Stimulated activated memory B cell treated with anti-CD40 and anti-IgM and Interleukin-4, amounts not matched to agents 10 μg/mL and 1 μg/mL and 100 μg/mL, for 72 hours (primary cell): ENCODE measurements around the gene COA1.
A peak's percentile ranks its signal among the peaks of the same experiment; 100 is the strongest.
"Not testable (repeated sequence)": the region's sequence is repeated elsewhere in the genome, so short reads cannot be mapped to it uniquely, and the experiment has no call there.

ENCODE experiments used
- ATAC-seq: fragments of 150-1000 bp; cut with Tn5 transposase; 2 replicates; pipeline ENCODE4 v1.10.0; 2021
- H3K27ac Mint-ChIP-seq: one replicate; pipeline ENCODE4 v1.8.0; 2022; ENCODE audit warnings: mild to moderate bottlenecking, mixed read lengths
- H3K27me3 Mint-ChIP-seq: one replicate; pipeline ENCODE4 v1.8.0; 2022; ENCODE audit warnings: mixed read lengths
- H3K36me3 Mint-ChIP-seq: one replicate; pipeline ENCODE4 v1.8.0; 2022; ENCODE audit warnings: mixed read lengths
- H3K4me1 Mint-ChIP-seq: one replicate; pipeline ENCODE4 v1.8.0; 2022; ENCODE audit warnings: mixed read lengths
- H3K4me3 Mint-ChIP-seq: one replicate; pipeline ENCODE4 v1.8.0; 2022; ENCODE audit warnings: mild to moderate bottlenecking, moderate library complexity, mixed read lengths
- H3K9me3 Mint-ChIP-seq: one replicate; pipeline ENCODE4 v1.8.0; 2022; ENCODE audit warnings: mixed read lengths

COA1 gene, protein sequence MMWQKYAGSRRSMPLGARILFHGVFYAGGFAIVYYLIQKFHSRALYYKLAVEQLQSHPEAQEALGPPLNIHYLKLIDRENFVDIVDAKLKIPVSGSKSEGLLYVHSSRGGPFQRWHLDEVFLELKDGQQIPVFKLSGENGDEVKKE

DNA sequence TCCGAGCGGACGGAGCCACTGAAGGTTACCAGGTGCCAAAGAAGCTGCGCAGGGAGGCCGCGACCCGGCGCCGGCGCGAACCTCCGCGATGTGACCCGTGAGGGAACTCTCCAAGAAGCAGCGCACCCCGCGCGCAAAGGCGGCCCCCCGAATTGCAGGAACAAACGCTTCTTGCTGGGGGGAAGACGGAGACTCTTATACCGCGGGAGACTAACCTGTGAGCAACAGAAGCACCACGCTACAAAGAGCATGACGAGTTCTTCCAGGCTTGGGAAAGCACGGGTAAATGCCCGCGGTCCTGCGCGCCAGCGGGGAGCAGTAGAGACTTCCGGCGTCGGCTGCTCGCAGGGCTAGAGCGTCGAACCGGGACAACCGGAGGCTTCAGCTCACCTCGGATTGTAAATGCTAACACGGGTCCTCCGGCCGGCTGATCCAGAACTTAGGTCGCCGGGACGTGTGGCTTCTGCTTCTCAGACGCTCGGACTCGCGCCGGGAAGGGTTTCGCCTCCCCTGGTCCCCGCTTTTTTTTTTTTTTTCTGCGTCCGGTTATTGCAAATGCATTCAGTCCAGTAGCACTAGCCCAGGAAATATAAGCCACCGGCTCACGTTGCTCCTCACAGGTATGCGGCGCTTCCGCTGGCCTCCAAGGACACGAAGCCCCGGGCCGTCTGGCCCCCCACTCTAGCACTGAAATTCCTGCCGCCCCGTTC lies at the start of gene COA1:
Gene COA1 (minus strand): TSS at position 310 of the 710 bp plus-strand sequence. CDS start 80,909 bp downstream, outside the sequence.
- peak within 1 kb of the TSS; percentile 97 for H3K4me3 Mint-ChIP-seq
- no peaks in the 10 kb centered on the region for H3K27me3 Mint-ChIP-seq
- peaks cover 6% of the 10 kb centered on the region for H3K36me3 Mint-ChIP-seq
- ATAC-seq, result peak; percentile 97
- H3K4me1 Mint-ChIP-seq, result peaks cover 42% of the 10 kb centered on the region
- H3K9me3 Mint-ChIP-seq, result no peaks in the 10 kb centered on the region
- peak within 1 kb of the TSS; percentile 91 for H3K27ac Mint-ChIP-seq

DNA sequence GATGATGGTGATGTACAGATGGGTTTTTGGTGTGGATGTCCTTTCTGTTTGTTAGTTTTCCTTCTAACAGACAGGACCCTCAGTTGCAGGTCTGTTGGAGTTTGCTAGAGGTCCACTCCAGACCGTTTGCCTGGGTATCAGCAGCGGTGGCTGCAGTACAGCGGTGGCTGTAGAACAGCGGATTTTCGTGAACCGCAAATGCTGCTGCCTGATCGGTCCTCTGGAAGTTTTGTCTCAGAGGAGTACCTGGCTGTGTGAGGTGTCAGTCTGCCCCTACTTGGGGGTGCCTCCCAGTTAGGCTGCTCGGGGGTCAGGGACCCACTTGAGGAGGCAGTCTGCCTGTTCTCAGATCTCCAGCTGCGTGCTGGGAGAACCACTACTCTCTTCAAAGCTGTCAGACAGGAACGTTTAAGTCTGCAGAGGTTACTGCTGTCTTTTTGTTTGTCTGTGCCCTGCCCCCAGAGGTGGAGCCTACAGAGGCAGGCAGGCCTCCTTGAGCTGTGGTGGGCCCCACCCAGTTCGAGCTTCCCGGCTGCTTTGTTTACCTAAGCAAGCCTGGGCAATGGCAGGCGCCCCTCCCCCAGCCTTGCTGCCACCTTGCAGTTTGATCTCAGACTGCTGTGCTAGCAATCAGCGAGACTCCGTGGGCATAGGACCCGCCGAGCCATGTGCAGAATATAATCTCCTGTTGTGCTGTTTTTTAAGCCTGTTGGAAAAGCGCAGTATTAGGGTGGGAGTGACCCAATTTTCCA lies 49.1 kb upstream of the COA1 start:
- H3K36me3 Mint-ChIP-seq, result peaks cover 58% of the 10 kb centered on the region
- not testable (repeated sequence) for H3K4me1 Mint-ChIP-seq, H3K27me3 Mint-ChIP-seq, H3K4me3 Mint-ChIP-seq, H3K9me3 Mint-ChIP-seq, ATAC-seq, H3K27ac Mint-ChIP-seq

DNA sequence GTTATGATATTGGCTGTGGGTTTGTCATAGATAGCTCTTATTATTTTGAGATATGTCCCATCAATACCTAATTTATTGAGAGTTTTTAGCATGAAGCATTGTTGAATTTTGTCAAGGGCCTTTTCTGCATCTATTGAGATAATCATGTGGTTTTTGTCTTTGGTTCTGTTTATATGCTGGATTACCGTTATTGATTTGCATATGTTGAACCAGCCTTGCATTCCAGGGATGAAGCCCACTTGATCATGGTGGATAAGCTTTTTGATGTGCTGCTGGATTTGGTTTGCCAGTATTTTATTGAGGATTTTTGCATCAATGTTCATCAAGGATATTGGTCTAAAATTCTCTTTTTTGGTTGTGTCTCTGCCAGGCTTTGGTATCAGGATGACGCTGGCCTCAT lies 45.9 kb upstream of the COA1 start:
- ATAC-seq, H3K27me3 Mint-ChIP-seq: not testable (repeated sequence)

DNA sequence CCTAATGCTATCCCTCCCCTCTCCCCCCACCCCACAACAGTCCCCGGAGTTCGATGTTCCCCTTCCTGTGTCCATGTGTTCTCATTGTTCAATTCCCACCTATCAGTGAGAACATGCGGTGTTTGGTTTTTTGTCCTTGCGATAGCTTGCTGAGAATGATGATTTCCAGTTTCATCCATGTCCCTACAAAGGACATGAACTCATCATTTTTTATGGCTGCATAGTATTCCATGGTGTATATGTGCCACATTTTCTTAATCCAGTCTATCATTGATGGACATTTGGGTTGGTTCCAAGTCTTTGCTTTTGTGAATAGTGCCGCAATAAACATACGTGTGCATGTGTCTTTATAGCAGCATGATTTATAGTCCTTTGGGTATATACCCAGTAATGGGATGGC lies 43.9 kb upstream of the COA1 start:
- H3K9me3 Mint-ChIP-seq, H3K4me3 Mint-ChIP-seq, H3K27me3 Mint-ChIP-seq, ATAC-seq, H3K27ac Mint-ChIP-seq, H3K4me1 Mint-ChIP-seq: not testable (repeated sequence)
- peaks cover 44% of the 10 kb centered on the region for H3K36me3 Mint-ChIP-seq

More for the DNA sequence above, 45.9 kb upstream of the COA1 start:
- not testable (repeated sequence) for H3K27ac Mint-ChIP-seq, H3K4me3 Mint-ChIP-seq, H3K4me1 Mint-ChIP-seq, H3K9me3 Mint-ChIP-seq
- H3K36me3 Mint-ChIP-seq, result peaks cover 59% of the 10 kb centered on the region

DNA sequence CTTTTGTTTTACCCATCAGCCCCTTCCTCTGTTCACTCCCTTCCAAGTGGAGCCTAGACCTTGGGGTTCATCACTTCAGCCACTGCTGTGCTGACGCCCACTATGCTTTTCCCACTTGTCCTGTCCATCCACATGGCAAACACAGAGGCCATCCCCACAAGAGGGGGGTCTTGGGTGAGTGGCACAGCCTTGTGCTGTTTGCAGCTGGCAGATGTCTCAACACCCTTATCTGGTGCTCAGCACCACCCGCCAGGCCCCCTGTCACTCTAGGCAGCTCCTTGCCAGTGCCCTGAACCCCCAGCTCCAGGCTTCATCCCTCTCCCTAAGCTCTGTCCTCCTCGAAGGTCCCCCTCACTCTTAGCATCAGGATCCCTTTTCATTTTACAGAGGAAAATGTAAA lies 42.2 kb upstream of the COA1 start:
- no peak for ATAC-seq
- no peak overlapping the region for H3K4me3 Mint-ChIP-seq
- peaks cover 33% of the 10 kb centered on the region for H3K36me3 Mint-ChIP-seq
- no peak overlapping the region for H3K27ac Mint-ChIP-seq
- no peaks in the 10 kb centered on the region for H3K4me1 Mint-ChIP-seq
- H3K9me3 Mint-ChIP-seq, result no peaks in the 10 kb centered on the region
- H3K27me3 Mint-ChIP-seq, result no peaks in the 10 kb centered on the region

DNA sequence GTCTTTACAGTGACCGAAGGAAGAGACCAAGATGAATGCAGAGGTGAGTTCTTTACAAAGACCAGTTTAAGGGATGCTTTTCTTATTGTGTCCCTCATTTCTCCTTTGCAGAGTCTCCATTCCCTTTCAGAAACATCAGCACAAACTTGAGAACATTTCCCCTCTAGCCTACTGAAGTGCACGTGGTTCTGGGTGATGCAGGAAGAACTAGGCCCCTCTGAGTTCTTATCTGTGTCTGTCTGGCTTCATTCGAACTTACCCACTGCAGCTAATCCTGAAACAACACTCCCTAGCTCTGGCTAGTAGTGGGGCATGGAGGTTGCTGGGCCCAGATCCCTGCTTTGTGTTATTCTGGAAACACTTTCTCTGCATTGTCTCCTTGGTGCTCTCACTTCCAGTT lies 41.8 kb upstream of the COA1 start:
- no peak overlapping the region for H3K4me3 Mint-ChIP-seq
- ATAC-seq, result no peak
- H3K36me3 Mint-ChIP-seq, result peaks cover 29% of the 10 kb centered on the region
- H3K9me3 Mint-ChIP-seq, result no peaks in the 10 kb centered on the region
- no peaks in the 10 kb centered on the region for H3K4me1 Mint-ChIP-seq
- no peaks in the 10 kb centered on the region for H3K27me3 Mint-ChIP-seq
- no peak overlapping the region for H3K27ac Mint-ChIP-seq

DNA sequence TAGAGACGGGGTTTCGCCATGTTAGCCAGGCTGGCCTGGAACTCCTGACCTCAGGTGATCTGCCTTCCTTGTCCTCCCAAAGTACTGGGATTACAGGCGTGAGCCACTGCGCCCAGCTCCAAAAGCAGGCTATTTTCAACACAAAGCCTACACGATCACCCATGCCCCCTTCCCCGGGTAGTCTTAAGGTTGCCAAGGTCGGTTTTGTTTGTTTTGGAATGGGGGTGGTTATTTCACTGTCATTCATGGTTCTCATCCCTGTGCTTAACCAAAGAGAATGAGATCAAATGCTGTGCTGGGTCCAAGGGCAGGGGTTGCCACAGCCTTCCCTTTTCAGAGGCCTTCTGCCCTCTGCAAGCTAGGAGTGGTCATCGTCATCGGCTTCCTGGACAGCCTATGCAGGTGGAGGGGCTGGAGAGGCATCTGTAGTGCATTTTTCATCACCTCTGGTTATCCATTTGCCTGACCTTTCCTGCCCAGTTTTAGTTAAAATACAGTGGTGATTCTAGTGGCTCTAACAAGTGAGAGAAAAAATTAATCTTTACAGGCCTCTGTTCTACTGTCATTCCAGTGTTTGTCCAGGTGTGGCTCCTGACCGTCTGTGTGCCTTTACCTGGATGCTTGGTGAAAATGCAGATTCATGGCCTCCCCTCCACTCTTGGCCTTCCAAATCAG lies 40.6 kb upstream of the COA1 start:
- ATAC-seq, result no peak
- Mint-ChIP-seq H3K4me3 (no peak overlapping the region), H3K9me3 (no peaks in the 10 kb centered on the region), H3K27me3 (no peaks in the 10 kb centered on the region), H3K4me1 (no peaks in the 10 kb centered on the region), H3K36me3 (peaks cover 22% of the 10 kb centered on the region), H3K27ac (no peak overlapping the region)

DNA sequence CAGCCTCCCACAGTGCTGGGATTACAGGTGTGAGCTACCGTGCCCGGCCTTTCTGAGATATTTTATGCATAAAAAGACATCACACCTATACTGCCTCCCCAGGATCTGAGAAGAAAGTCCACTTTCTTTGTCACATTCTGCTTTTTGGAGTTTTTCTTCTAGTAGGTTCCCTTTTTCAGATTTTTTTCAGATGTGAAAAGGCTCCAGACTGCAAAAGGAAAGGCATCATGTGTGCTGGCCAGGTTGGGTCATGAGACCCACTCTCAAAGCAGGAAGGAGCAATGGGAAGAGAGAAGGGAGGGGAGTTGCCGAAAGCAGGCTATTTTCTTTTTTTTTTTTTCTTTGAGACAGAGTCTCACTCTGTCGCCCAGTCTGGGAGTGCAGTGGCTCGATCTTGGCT lies 40.0 kb upstream of the COA1 start:
- ATAC-seq, result no peak
- H3K4me1 Mint-ChIP-seq, result peaks cover 6% of the 10 kb centered on the region
- no peaks in the 10 kb centered on the region for H3K9me3 Mint-ChIP-seq
- H3K36me3 Mint-ChIP-seq, result peaks cover 22% of the 10 kb centered on the region
- H3K27ac Mint-ChIP-seq, result no peak overlapping the region
- H3K27me3 Mint-ChIP-seq, result no peaks in the 10 kb centered on the region
- no peak overlapping the region for H3K4me3 Mint-ChIP-seq

DNA sequence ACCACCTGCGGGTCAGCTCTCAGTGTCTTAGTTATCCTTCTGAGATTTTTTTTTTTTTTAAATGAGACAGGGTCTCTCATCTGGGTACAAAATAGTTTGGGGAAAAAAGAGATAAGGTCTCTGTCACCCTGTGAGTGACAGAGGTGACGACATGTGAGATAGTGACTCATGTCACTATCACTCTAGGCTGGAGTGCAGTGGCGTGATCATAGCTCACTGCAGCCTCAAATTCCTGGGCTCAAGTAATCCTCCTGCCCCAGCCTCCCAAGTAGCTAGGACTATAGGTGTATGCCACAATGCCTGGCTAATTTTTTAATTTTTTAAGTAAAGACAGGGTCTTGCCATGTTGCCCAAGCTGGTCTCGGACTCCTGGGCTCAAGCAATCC lies 39.6 kb upstream of the COA1 start:
- no peak for ATAC-seq
- no peaks in the 10 kb centered on the region for H3K9me3 Mint-ChIP-seq
- H3K4me3 Mint-ChIP-seq, result no peak overlapping the region
- H3K27ac Mint-ChIP-seq, result no peak overlapping the region
- peaks cover 9% of the 10 kb centered on the region for H3K4me1 Mint-ChIP-seq
- peaks cover 22% of the 10 kb centered on the region for H3K36me3 Mint-ChIP-seq
- no peaks in the 10 kb centered on the region for H3K27me3 Mint-ChIP-seq

DNA sequence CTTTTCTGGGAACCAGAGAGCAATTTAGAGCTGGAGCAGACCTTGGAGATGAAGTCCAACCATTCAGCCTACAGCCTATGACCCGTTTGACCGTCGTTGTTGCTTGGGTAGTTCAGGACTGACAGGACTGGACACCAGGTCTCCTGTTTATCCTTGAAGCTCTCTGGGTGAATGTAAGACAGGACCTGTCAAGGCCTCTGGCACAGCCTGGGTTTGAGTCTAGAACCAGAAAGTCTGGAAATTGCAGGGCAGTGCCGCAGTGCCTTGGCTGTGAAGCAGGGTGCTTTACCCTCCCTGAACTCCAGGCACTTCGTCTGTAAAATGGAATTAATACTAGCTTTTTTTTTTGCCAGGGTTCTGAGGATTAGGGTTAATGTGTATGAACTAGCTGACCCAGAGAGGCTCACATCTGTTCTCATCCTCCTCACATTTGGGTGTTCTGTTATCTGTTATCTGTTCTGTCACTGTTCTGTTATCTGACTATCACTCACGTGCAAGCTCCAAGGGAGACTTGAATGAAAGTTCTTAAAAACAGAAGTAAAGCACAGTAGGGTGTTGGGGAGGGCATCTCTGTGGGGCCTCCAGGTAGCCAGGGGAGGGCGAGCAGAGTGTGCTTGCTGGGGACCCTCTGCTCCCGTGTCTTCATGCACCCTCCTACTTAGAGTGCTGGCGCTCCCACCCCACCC lies 39.0 kb upstream of the COA1 start:
- no peak overlapping the region for H3K4me3 Mint-ChIP-seq
- no peak overlapping the region for H3K27ac Mint-ChIP-seq
- H3K9me3 Mint-ChIP-seq, result no peaks in the 10 kb centered on the region
- peaks cover 11% of the 10 kb centered on the region for H3K4me1 Mint-ChIP-seq
- H3K36me3 Mint-ChIP-seq, result peaks cover 21% of the 10 kb centered on the region
- ATAC-seq, result peak; percentile 34
- no peaks in the 10 kb centered on the region for H3K27me3 Mint-ChIP-seq

DNA sequence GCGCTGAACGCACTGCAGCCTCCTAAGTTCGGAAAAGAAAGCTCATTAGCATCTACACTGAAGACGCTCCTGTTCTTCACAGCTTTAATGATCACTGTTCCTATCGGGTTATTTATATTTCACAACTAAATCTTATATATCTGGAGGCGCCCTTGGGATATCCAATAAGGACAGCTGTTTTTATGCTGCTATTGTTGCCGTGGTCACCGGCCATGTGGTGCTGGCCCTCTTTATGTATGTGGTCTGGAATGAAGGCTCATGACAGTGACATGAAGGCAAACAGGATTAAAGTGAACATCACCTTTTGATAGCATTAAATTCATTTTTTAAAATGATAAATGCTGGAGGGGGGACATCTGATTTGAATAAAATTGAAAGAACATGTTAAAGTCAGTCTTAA lies 38.0 kb upstream of the COA1 start:
- H3K27ac Mint-ChIP-seq, result no peak overlapping the region
- ATAC-seq, result no peak
- peaks cover 11% of the 10 kb centered on the region for H3K36me3 Mint-ChIP-seq
- H3K4me3 Mint-ChIP-seq, result no peak overlapping the region
- H3K4me1 Mint-ChIP-seq, result peaks cover 18% of the 10 kb centered on the region
- H3K27me3 Mint-ChIP-seq, result no peaks in the 10 kb centered on the region
- no peaks in the 10 kb centered on the region for H3K9me3 Mint-ChIP-seq

DNA sequence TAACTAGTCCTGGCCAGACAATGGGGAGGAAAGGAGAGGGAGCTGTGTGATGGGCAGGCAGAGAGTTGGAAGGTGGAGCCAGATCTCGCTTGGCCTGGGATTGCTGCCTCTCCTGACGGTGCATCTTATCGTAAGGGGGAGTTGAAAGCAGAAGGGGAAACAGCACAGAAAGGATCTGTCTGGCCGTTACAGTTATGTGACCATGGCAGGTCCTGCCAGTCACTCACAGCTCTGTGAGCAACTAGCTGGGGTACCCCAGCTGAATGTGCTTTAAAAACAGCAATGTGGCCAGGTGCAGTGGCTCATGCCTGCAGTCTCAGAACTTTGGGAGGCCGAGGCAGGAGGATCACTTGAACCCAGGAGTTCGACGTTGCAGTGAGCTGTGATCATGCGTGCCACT lies 37.2 kb upstream of the COA1 start:
- Mint-ChIP-seq H3K4me3 (no peak overlapping the region), H3K27ac (no peak overlapping the region), H3K9me3 (no peaks in the 10 kb centered on the region), H3K36me3 (peaks cover 3% of the 10 kb centered on the region), H3K4me1 (peaks cover 24% of the 10 kb centered on the region), H3K27me3 (no peaks in the 10 kb centered on the region)
- no peak for ATAC-seq

DNA sequence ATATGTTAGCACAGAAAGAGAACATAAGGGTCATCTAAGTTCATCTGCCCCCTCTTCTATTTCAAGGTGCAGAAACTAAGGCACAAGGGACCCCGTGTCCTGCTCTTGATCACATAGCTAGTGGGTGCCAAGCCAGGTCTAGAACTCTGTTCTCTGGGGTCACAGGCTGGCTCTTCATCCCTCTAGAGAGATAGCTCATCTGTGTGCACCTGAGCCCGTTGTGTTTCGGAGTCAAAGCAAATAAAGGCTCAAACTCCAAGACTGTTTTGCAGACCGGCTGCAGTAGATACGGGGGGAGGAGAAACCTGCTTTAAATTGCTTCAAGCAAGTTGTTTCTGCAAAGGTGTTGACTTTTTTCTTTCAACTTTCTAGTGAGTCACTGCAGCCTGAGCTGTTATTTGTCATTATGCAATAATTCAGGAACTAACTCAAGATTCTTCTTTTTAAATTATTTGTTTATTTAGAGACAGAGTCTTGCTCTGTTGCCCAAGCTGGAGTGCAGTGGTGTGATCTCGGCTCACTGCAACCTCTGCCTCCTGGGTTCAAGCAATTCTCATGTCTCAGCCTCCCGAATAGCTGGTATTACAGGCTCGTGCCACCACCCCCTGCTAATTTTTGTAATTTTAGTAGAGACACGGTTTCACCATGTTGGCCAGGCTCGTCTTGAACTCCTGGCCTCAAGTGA lies 35.6 kb upstream of the COA1 start:
- H3K27ac Mint-ChIP-seq, result peak overlapping the region; percentile 70
- no peaks in the 10 kb centered on the region for H3K9me3 Mint-ChIP-seq
- ATAC-seq, result no peak
- no peak overlapping the region for H3K4me3 Mint-ChIP-seq
- H3K27me3 Mint-ChIP-seq, result no peaks in the 10 kb centered on the region
- no peaks in the 10 kb centered on the region for H3K36me3 Mint-ChIP-seq
- H3K4me1 Mint-ChIP-seq, result peaks cover 30% of the 10 kb centered on the region

DNA sequence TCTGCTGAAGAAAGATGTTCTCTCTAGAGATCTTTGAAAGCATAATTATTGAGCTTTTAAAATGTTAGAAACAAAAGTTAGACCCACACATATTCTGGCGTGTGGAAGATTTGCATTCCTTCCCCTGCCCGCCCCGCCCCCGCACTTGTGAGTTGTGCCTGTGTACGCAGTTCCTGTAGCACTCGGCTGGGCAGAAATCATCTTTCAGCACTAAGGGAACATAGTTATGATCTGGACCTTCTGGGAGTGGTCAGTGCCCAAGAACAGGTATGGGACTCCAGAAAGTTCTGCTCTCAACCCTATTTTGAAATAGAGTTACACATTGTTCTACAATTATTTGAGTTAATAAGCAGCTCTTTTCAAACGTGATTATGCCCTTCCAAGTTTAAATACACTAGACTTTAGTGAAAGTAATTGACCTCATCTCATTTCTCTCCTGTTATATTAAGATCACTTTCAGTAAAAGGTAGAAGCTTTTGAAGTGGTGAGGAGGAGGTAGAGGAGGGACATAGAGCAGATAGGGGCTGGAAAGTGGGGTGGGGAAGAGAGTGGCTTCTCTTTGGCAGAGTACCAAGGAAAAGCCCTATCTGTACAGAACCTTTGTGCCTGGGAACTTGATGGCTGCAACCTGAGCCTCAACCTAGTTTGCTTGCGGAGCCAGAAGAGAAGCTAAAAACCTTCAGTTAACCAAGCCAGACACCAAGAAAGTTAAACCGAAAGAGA lies 34.9 kb upstream of the COA1 start:
- H3K4me3 Mint-ChIP-seq, result peak overlapping the region; percentile 53
- H3K27me3 Mint-ChIP-seq, result no peaks in the 10 kb centered on the region
- peaks cover 30% of the 10 kb centered on the region for H3K4me1 Mint-ChIP-seq
- peak; percentile 71 for ATAC-seq
- no peaks in the 10 kb centered on the region for H3K9me3 Mint-ChIP-seq
- no peaks in the 10 kb centered on the region for H3K36me3 Mint-ChIP-seq
- H3K27ac Mint-ChIP-seq, result peak overlapping the region; percentile 70
